GM23338 (cell line): ENCODE results near the gene POTEE. TPM values are rescaled to one million over a fixed set of nuclear protein-coding genes. Genes with fewer than 3 reads are reported as not detected.
"Not testable (repeated sequence)": the region's sequence is repeated elsewhere in the genome, so short reads cannot be mapped to it uniquely, and the experiment has no call there.

ENCODE experiments used
- ATAC-seq: fragments of 200-7000 bp; cut with Tn5 transposase; 3 replicates; pipeline ENCODE4 v1.9.1; 2020
- DNase-seq: peaks from one replicate; pipeline ENCODE4 v3.0.0-alpha.2; 2015; ENCODE audit warnings: low spot score
- H2AFZ ChIP-seq: fragments of 200-600 bp; sonication (generic); 2 replicates; pipeline ENCODE4 v1.8.0; 2016; ENCODE audit warnings: antibody characterized with exemption, mild to moderate bottlenecking, moderate library complexity
- H3F3A ChIP-seq: fragments of 200-600 bp; sonication (generic); replicated peaks from 2 replicates; pipeline ENCODE4 v1.8.0; 2017; ENCODE audit warnings: antibody characterized with exemption, mixed run types, low read depth
- H3K27ac ChIP-seq: fragments of 200-600 bp; sonication (generic); 2 replicates; pipeline ENCODE4 v1.6.1; 2016; ENCODE audit warnings: low read depth
- H3K27me3 ChIP-seq: fragments of 200-600 bp; sonication (generic); 2 replicates; pipeline ENCODE4 v1.8.0; 2016; ENCODE audit warnings: mild to moderate bottlenecking, mixed run types, moderate library complexity; ENCODE audit not compliant: insufficient read depth
- H3K36me3 ChIP-seq: fragments of 200-600 bp; sonication (generic); 2 replicates; pipeline ENCODE4 v1.8.0; 2016; ENCODE audit warnings: mild to moderate bottlenecking; ENCODE audit not compliant: insufficient read depth
- H3K4me1 ChIP-seq: fragments of 200-600 bp; sonication (generic); 2 replicates; pipeline ENCODE4 v1.8.0; 2016; ENCODE audit warnings: mild to moderate bottlenecking, moderate library complexity; ENCODE audit not compliant: insufficient read depth
- H3K4me2 ChIP-seq: fragments of 200-600 bp; sonication (generic); 2 replicates; pipeline ENCODE4 v1.7.1; 2017; ENCODE audit warnings: mixed run types
- H3K4me3 ChIP-seq: fragments of 200-600 bp; sonication (generic); 2 replicates; pipeline ENCODE4 v1.6.1; 2016; ENCODE audit warnings: mixed run types
- H3K79me2 ChIP-seq: fragments of 200-600 bp; sonication (generic); replicated peaks from 2 replicates; pipeline ENCODE4 v1.8.0; 2017; ENCODE audit warnings: mild to moderate bottlenecking; ENCODE audit not compliant: insufficient read depth
- H3K9me2 ChIP-seq: fragments of 200-600 bp; sonication (generic); 2 replicates; pipeline ENCODE4 v1.8.0; 2017; ENCODE audit not compliant: insufficient read depth
- H4K20me1 ChIP-seq: fragments of 200-600 bp; sonication (generic); replicated peaks from 2 replicates; pipeline ENCODE4 v1.8.0; 2017; ENCODE audit warnings: mild to moderate bottlenecking; ENCODE audit not compliant: insufficient read depth
- H3K27ac Mint-ChIP-seq: 2 replicates; pipeline ENCODE4 v1.8.0; 2020; ENCODE audit warnings: inconsistent platforms, mild to moderate bottlenecking, moderate library complexity, mixed read lengths
- H3K27me3 Mint-ChIP-seq: 3 replicates; pipeline ENCODE4 v1.8.0; 2022; ENCODE audit warnings: low read depth, mild to moderate bottlenecking, moderate library complexity, mixed read lengths, inconsistent platforms; ENCODE audit not compliant: insufficient read depth, poor library complexity
- H3K36me3 Mint-ChIP-seq: 3 replicates; pipeline ENCODE4 v1.8.0; 2021; ENCODE audit warnings: low read depth, mild to moderate bottlenecking, inconsistent platforms, moderate library complexity, mixed read lengths
- H3K4me1 Mint-ChIP-seq: 3 replicates; pipeline ENCODE4 v1.8.0; 2020; ENCODE audit warnings: mild to moderate bottlenecking, inconsistent platforms, mixed read lengths
- H3K4me3 Mint-ChIP-seq: 3 replicates; pipeline ENCODE4 v1.8.0; 2021; ENCODE audit warnings: moderate library complexity, mild to moderate bottlenecking, inconsistent platforms, mixed read lengths
- H3K9me3 Mint-ChIP-seq: 3 replicates; pipeline ENCODE4 v1.8.0; 2020; ENCODE audit warnings: moderate library complexity, mild to moderate bottlenecking, inconsistent platforms, mixed read lengths
- polyA plus RNA-seq: library from polyadenylated mRNA; unstranded; fragments of >200 nt; fragmentation: Nextera tagmentation; extraction: Ambion mirVana; gene quantifications from 2 replicates; pipeline ENCODE4 v1.2.1, GENCODE V29; 2016
- small RNA-seq: library from RNA; depleted of rRNA; stranded (forward); fragments of <200 nt; gene quantifications from one replicate; pipeline ENCODE3, GENCODE V24; 2014; ENCODE audit warnings: low replicate concordance
- total RNA-seq: library from RNA; depleted of rRNA; stranded (reverse); fragments of >200 nt; shearing (Covaris generic); gene quantifications from 2 replicates; pipeline ENCODE4 v1.2.3, GENCODE V29; 2014; rRNA removed

The POTEE gene
- total and polyA plus RNA-seq, 2 experiments from 2014 or later, result 0.79 to 0.97 TPM

- H3K4me2 ChIP-seq, H3F3A ChIP-seq, H3K4me1 Mint-ChIP-seq, H3K27ac ChIP-seq, H3K9me2 ChIP-seq, DNase-seq, H3K27me3 Mint-ChIP-seq, H3K4me1 ChIP-seq, H3K36me3 ChIP-seq, H3K27ac Mint-ChIP-seq, H3K4me3 Mint-ChIP-seq, H3K27me3 ChIP-seq, H3K9me3 Mint-ChIP-seq, H2AFZ ChIP-seq, H3K4me3 ChIP-seq, H3K79me2 ChIP-seq, H4K20me1 ChIP-seq, H3K36me3 Mint-ChIP-seq: not testable (repeated sequence)
- peak; percentile 75 for ATAC-seq
Observed at GRCh38 chr2:131217238-131217986, 8.1 kb downstream of the POTEE start.

GRCh38 chr2:131235543-131236449 lies 26.5 kb downstream of the POTEE start:
- not testable (repeated sequence) for H3K4me1 ChIP-seq, H3K4me1 Mint-ChIP-seq, H3K9me3 Mint-ChIP-seq, H3K27me3 ChIP-seq, H4K20me1 ChIP-seq, H3K27me3 Mint-ChIP-seq, H3K4me3 ChIP-seq, H3F3A ChIP-seq, H3K36me3 ChIP-seq, H3K36me3 Mint-ChIP-seq, H3K79me2 ChIP-seq, H3K9me2 ChIP-seq
- peak overlapping the region; percentile 84; the same call in 1 of the 2 replicates for H3K27ac ChIP-seq
- DNase-seq, result peak; percentile 63
- peak overlapping the region; percentile 37; the same call in 1 of the 2 replicates for H3K4me2 ChIP-seq
- ATAC-seq, result peak; percentile 89
- H2AFZ ChIP-seq, result peak overlapping the region; percentile 25; the same call in 1 of the 2 replicates
- peak overlapping the region; percentile 7; the same call in 1 of the 3 replicates for H3K4me3 Mint-ChIP-seq
- peak overlapping the region; percentile 85; the same call in 1 of the 2 replicates for H3K27ac Mint-ChIP-seq

Small RNA genes within 50 kb of the gene (small RNA-seq; reads per million reads assigned to genes)
- gene AC009477.1 (not detected), gene RNU6-127P (not detected)

Other genes starting within 250 kb of the POTEE start
- 70.5 and 76.8 TPM in 2 replicates for gene FAM168B, start 116.1 kb upstream of the POTEE start, total RNA-seq
- gene FAM168B, start 116.1 kb upstream of the POTEE start, polyA plus RNA-seq, result 18.8 and 19.1 TPM in 2 replicates
- gene PLEKHB2, start 104.2 kb upstream of the POTEE start, total RNA-seq, result 95.5 and 99.2 TPM in 2 replicates
- gene PLEKHB2, start 104.2 kb upstream of the POTEE start, polyA plus RNA-seq, result 33.4 and 39.8 TPM in 2 replicates
- gene RAB6D, start 154.6 kb downstream of the POTEE start, total RNA-seq, result not detected in 2 replicates
- gene RAB6D, start 154.6 kb downstream of the POTEE start, polyA plus RNA-seq, result 0.16 and 0.37 TPM in 2 replicates